Embryonic facial prominence (tissue), 1 donor: ENCODE measurements around the gene MSANTD1.

Experiments used
- DNase-seq: peaks from one replicate; pipeline ENCODE4 v3.0.0-alpha.2; 2016; ENCODE audit errors: extremely low spot score

Gene MSANTD1

DNA sequence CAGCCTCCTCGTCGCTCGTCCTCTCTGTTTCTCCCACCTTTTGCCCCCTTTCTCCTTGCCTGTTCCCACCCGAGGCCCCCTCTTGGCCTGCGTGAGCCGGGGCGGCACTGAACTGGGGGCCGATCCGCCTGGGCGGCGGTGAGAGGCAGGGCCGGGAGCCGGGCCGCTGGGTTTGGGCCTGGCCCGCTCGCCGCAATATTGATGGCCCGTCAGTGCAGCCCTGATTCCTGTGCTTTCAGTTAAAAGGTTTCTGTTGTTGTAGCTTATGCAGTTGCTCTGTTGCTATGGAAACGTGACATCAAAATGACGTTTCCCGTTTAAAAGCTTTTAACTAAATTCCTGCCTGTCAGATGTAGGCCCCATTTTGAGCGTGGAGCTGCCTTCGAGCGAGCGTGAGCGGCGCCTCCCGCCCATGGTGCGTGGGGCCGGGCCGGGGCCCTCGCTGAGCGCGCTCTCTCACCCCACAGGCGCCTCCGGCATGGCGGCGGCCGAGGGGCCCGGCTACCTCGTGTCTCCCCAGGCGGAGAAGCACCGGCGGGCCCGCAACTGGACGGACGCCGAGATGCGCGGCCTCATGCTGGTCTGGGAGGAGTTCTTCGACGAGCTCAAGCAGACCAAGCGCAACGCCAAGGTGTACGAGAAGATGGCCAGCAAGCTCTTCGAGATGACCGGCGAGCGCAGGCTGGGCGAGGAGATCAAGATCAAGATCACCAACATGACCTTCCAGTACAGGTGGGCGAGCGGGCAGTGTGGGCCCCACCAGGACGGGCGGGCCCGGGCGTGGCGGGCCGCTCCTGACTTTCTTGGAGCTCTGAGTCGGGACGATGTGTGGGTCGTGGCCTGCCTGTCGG lies at the start of gene MSANTD1:
MSANTD1 (plus strand) TSS at position 349 of the 851 bp plus-strand sequence; CDS start at position 413, 64 bp downstream.
- DNase-seq, result peak; percentile 79

DNA sequence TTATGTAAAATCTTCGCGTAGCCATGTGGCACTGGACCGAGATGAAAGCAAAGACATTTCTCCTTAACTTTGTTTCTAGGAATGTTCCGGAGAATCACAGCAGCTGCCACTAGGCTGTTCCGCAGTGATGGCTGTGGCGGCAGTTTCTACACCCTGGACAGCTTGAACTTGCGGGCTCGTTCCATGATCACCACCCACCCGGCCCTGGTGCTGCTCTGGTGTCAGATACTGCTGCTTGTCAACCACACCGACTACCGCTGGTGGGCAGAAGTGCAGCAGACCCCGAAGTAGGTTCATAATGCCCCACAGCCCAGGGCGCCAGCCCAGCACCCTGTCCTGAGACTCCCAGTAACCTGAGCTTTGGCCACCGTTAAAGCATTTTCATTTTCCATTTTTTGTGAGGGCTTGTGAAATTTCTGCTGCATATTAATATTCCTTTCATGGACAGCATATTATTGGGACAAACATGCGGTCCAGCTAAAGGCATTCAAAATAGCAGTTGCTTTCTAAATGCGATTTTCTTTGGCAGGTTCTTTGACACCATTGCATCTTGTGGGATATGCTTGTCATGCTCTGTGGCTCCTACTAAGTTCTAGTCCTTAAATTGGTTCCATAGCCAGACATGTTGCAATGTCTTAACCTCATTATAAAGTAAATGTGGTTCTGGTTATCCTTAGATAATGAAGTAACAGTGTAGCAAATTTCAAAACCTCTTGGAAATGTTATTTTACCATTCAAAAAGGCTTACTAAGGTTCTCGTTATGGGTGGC lies 49.1 kb upstream of the MSANTD1 start:
- no peak for DNase-seq

DNA sequence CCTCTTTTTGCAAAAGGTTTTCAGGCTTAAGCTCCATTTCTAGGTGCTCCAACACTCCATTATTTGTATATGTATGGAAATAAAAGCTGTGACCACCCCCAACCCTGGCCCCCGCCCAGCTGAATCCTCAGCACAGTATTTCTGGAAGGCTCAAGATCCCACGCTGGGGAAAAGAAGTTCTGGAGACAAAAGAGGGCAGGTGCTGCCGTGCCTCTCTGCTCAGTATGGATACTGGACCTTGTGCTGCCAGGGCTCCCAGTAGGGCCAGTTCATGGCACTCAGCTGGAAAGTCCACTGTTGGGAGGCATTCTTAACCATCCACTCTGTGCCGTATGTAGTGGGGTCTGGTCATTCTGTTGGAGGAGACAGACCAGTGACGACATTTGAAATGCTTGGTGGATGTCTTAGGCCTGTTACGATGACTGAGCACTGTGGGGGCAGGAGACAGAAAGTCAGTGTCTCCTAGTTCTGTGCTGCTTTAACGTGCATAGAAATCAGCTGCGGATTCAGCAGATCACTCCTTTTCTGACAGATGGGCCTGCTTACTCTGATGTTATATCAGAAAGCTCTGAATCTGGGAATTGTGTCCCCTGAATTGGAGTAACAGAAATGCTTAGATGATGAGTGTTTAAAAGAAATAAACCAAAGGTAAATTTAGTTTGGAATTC lies 48.4 kb upstream of the MSANTD1 start:
- no peak for DNase-seq

DNA sequence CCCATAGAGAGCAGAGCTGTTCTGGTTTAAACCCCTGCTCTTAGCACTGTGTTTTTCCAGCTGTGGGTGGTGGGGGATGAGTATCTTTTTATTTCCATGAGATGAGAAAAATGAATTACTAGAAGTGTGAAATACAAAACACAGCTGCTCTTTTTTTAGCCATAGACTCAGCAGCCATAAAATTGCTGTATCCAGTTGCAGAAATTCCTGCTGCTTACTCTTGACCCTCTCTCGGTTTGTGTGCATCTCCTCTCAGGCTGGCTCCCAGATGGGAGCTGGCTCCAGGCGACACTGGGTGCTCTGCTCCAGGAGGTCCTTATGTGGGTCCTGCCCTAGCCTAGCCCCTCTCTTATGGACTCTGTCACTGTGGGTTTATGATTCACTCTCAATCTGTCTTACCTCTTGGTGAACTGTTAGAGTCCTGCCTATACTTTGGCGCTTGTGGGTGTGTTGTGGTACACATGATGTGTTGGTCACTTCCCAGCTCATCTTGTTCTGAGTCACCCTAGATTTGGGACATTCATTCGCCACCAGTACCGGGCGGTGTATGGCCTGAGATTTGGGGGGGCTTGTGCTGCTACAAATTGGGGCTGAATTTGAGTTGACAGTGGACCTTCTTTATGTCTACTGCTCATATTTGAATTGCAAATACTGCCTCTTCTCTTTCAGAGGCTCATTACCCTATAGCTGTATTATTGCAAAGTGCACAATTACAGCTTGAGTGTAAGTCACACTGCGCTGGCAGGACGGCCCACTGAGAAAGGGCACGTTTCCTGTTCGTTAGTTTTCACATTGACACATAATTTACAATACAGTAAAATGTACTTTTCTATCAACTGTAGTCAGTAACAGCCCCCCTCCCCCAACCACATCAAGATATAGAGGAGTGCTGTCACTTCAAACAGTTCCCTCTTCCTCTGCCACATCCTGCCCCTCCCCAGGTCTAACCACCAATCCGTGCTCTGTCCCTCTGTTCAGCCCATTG lies 46.9 kb upstream of the MSANTD1 start:
- no peak for DNase-seq

DNA sequence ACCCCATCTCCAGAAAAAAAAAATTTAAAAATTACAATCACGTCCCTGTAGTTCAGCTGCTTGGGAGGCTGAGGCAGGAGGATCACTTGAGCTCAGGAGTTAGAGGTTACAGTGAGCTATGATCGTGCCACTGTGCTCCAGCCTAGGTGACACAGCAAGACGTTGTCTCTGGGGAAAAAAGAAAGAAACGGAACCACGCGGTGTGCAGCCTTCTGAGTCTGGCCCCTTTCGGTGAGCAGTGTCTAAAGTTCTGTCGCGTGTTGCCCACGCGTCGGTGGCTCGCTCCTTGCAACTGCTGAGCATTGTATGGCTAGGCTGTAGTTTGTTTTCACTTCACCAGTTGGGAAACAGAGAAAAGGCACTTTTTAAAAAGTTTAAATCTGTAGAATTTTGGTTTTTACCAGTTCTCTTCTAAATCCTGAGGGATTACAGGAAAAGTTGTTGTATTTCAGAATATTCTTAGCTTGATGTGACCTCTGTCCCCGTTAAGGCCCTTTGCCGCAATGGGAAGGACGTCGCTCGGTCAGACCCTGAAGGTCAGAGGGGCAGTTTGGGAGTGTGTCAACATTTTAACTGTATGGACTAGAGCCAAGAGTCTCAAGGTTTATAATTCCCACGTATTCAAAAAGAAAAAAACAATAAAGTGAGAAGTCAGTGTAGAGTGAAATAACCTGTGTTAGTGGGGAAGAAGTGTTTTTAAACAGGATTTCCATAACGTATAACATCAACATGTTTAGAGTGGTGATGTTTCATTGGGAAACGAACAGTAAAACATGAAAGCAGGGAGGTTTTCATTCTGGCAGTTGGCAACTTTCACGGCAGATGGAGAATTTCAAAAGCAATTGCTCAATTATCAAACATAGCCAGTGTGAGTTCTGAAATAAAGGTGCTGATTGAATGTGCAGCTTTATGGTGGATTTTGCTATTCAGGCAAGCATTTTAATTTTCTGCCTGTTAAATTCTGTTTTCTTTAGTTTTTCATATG lies 45.8 kb upstream of the MSANTD1 start:
- no peak for DNase-seq

DNA sequence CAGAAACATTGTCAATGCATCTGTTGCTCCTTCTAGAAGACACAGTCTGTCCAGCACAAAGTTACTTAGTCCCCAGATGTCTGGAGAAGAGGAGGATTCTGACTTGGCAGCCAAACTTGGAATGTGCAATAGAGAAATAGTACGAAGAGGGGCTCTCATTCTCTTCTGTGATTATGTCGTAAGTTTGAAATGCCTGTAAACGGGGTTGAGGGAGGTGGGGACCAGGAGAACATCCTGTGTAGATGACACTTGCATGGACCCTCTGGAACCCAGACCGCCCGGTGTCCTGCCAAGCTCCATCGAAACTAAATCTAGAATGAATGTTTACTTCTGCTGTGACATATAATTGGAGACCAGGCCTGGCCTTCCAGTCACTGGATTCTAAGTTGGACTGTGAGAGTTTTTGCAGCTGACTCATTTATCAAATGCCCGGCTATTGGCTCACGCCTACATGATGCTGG lies 45.0 kb upstream of the MSANTD1 start:
- DNase-seq, result no peak

DNA sequence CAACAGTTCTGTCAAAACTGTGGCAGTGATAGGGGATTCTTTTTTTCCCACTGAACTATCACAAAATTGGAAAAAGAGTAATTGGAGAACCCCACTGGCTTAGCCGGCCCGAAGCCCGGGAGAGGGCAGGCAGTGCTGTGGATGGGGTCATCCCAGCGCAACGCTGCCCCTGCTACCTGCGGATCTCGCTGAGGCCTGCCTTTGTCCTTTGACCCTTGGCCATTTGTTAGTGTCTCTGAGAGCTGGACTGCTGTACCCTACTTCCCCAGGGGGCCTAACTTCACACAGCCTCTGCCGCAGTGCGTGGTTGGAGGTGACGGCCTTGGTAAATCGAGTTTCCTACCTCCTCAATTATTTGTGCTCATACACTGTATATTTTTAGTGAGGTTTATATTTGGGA lies 43.0 kb upstream of the MSANTD1 start:
- DNase-seq, result no peak

DNA sequence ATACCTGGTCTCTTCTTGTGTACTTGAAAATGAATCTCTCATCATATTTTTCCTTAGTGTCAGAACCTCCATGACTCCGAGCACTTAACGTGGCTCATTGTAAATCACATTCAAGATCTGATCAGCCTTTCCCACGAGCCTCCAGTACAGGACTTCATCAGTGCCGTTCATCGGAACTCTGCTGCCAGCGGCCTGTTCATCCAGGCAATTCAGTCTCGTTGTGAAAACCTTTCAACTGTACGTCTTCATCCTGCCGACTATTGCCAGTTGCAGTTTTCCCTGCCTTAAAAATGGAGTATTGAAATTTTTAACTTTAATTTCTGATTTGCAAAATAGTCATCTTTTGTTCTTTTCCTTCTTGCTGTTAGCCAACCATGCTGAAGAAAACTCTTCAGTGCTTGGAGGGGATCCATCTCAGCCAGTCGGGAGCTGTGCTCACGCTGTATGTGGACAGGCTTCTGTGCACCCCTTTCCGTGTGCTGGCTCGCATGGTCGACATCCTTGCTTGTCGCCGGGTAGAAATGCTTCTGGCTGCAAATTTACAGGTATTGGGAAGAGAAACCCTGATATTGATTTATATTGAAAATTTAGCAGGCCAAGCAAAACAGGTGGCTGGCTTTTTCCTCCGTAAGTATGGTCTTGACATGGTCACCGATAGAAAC lies 42.4 kb upstream of the MSANTD1 start:
- no peak for DNase-seq

DNA sequence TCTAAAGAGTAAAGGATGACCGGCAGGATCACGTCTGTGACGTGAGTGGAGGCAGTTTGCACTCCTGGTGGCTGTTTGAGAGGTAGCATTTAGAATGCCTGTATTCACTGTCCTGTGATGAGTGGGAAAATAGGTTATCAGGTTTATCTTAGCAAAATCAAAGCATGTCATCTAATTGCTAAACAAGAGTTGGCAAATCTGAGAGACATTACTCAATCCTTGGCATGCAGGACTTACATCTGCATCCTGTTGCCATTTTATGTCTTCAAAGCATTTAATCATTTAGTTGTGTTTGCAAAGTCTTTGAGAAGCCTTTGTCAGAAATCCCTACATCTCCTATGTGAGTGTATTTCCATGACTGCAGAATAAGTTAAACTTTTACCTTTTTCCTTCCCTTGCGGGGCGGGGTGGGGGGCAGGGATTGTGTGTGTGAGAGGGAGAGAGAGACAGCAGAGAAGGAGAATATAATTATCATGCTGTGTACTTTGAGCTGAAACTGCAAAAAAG lies 41.4 kb upstream of the MSANTD1 start:
- DNase-seq, result no peak

DNA sequence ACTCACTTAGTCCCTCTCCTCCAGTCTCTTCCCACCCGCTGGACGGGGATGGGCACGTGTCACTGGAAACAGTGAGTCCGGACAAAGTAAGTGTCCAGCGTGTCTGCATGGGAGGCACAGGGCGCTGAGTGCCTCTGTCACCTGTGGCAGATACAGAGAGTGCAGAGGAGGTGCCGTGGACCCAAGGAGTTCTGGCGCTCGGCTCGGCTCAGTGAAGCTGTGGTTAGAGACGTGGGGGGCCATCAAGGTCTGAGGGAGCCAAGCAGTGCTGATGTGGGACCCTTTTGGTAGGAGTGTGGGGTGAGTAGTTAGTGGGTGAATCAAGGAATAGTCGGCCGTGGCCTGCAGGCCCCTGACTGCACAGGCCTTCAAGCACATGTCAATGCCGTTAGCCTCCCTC lies 40.1 kb upstream of the MSANTD1 start:
- no peak for DNase-seq

DNA sequence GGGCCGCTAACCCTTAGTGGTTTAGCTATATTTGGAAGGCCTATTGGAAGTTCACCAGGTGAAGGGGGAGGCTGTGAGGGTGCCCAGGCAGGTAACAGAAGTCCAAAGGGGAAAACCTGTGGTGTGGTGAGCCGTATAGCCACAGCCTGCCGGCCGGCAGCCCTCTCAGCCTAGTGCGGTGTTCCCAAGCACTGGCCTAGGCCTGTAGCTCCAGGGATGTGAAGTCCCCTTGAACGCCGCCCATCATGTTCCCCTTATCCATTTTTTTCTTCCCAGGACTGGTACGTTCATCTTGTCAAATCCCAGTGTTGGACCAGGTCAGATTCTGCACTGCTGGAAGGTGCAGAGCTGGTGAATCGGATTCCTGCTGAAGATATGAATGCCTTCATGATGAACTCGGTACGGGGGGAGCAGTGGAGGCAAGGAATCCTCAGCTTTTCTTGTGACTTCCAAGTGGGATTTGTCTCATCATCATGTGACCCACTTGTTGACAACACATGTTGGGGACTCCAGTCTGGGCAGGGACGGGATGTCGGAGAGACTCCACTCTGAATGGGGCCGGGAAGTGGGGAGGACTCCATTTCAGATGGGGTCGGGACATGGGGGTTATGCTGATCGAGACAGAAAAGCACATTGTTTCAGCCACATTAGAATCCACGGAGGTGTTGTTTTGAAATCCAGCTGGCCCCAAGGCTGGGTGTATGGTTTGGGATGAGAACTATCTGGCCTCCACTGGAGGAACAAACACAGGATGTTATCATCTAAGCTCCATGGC lies 39.2 kb upstream of the MSANTD1 start:
- DNase-seq, result no peak

DNA sequence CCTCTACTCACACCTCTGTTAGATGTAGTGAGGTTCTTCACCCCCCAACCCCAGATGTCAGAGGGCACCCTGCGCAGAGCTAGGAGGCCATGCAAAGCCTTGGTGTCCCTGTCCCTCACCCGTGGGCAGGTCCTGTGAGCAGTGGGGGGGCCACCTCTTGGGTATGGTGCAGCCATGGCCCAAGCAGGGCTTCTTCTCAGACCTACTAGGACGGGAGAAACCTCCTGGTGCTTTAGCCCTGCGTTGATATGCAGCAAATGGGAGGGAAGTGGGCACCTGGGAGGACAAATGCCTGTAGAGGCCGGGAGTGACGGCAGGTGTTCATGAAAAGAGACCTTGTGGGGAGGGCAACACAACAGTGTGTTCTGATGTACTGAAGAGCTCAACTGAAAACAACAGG lies 38.5 kb upstream of the MSANTD1 start:
- DNase-seq, result no peak

DNA sequence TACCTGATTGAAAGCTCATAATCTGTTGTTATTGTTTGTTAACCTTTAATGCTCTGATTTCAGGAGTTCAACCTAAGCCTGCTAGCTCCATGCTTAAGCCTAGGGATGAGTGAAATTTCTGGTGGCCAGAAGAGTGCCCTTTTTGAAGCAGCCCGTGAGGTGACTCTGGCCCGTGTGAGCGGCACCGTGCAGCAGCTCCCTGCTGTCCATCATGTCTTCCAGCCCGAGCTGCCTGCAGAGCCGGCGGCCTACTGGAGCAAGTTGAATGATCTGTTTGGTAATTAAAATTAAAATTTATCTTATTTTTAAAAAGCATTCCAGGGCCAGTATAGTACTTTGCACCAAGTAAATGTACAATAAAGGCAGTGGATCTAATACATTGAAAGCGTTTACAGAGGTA lies 37.1 kb upstream of the MSANTD1 start:
- DNase-seq, result no peak

DNA sequence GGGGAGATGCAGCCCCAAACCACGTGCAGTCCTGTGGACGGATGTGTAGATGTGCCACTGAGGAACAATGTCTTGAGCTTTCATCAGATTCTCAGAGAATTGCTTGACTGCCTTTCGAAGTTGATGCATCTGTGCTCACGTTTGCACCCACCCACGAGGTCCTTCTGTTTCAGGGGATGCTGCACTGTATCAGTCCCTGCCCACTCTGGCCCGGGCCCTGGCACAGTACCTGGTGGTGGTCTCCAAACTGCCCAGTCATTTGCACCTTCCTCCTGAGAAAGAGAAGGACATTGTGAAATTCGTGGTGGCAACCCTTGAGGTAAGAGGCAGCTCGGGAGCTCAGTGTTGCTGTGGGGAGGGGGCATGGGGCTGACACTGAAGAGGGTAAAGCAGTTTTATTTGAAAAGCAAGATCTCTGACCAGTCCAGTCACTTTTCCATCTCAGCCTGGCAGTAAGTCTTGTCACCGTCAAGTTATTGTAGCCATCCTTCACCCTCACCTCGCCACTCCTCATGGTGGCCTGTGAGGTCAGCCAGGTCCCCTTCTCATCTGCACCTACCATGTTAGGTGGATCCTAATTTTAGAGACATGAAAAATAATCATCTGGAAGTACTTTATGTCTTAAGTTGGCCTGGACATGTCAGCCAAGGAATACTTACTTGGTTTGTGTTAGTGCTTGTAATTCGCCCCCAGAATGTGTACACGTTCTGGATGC lies 36.4 kb upstream of the MSANTD1 start:
- DNase-seq, result no peak

DNA sequence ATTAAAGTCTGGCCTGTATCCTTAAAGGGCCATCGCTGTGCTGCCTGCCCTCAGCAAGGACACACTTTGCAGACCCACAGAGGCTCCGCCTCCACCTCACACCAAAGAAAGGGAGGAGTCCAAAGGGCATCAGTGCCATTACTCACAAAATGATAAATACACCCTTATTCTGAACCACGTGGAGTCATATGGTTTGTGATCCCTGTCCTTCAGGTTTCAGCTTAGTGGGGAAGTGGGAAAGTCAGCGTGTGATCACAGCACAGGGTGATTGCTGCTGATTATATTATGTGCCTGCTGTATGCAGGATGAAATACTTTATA lies 35.9 kb upstream of the MSANTD1 start:
- DNase-seq, result no peak

DNA sequence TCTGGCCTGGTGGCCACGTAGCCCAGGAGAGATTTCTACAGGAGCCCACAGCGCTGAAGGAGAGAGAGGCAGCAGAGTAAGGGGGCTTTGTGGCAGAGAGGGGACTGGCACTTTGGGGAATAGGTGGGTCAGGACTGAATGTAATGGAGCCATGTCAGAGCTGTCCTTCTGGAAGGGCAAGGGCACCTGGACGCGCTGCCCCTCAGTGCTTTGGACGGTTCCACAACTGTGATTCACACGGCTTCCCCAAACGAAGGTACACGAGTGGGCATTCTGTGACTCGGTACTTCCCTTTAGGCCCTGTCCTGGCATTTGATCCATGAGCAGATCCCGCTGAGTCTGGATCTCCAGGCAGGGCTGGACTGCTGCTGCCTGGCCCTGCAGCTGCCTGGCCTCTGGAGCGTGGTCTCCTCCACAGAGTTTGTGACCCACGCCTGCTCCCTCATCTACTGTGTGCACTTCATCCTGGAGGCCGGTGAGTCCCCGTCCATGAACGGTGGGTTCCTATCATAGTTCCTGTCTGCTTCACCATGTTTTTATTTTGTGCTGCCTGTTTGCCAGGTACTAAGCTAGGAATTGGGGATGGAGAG lies 35.2 kb upstream of the MSANTD1 start:
- no peak for DNase-seq

DNA sequence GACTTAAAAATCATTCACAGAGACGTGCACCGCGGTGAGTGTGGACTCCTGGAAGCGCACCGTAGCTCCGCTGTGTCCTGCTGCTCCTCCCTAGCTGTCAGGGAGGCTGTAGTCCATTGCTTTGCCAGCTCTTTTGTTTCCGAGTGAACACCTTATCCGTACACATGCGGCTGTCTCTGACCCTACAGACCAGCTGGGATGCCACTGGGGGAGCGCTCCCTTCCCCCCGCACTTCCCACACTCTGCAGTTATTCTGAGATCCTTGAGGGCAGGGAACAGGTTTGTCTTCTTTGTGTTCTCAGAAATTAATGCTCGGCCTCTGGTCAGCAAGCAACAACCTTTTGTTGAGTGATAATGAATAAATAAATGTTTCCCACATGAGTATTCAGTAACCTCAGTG lies 33.7 kb upstream of the MSANTD1 start:
- DNase-seq, result no peak

DNA sequence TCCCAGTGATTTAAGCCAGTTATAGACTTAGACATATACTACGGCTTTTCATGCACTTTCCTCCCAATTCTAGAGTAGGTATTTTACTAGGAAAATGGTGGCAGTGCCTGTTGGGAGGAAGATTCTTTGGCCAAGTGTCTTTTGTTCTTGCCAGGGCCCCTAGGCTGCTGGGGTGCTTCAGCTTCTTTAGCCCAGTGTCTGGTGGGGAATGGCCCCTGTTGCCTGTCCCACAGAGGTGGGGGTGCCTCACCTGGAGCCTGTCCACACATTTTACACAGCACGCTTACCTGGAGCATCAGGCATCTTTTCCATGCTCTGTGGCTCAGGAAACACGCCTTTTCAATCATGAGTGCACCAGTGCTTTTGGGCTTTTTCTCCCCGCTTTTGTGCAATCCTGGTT lies 33.2 kb upstream of the MSANTD1 start:
- DNase-seq, result no peak
